Uterus (tissue), 4 donors: ENCODE measurements around the gene CD28. TPM values are rescaled to one million over a fixed set of nuclear protein-coding genes. Genes with fewer than 3 reads are reported as not detected.

Experiments
- DNase-seq, 2 donors: peaks; one replicate each; pipeline ENCODE4 v3.0.0-alpha.2; 2019 to 2020
- H3K27ac ChIP-seq, 2 donors: fragments of 200-600 bp; sonication (generic); 1 replicate in 1 of 2; 2 replicates in 1 of 2; pipeline ENCODE4 v1.5.1; 2016 to 2018
- H3K27me3 ChIP-seq, 2 donors: fragments of 200-600 bp; sonication (generic); one replicate each; pipeline ENCODE4 v1.5.1; 2018 to 2019; ENCODE audit warnings: control low read depth in 1 of 2
- H3K36me3 ChIP-seq, 2 donors: fragments of 200-600 bp; sonication (generic); one replicate each; pipeline ENCODE4 v1.5.1; 2019; ENCODE audit warnings: control low read depth in 1 of 2
- H3K4me1 ChIP-seq, 2 donors: fragments of 200-600 bp; sonication (generic); one replicate each; pipeline ENCODE4 v1.5.1; 2018 to 2019; ENCODE audit warnings: control low read depth in 1 of 2
- H3K4me3 ChIP-seq, 2 donors: fragments of 200-600 bp; sonication (generic); 1 replicate in 1 of 2; 2 replicates in 1 of 2; pipeline ENCODE4 v1.5.1; 2018 to 2019; ENCODE audit warnings: mild to moderate bottlenecking in 1 of 2
- H3K9me3 ChIP-seq, 2 donors: fragments of 200-600 bp; sonication (generic); one replicate each; pipeline ENCODE4 v1.5.1; 2019; ENCODE audit warnings: control low read depth in 1 of 2
- CTCF ChIP-seq, 4 experiments: fragments of 200-600 bp in 2 of 4; fragments of 450-650 bp in 2 of 4; sonication (generic) in 2 of 4; IDR thresholded peaks; one replicate each; pipeline ENCODE4 v1.5.1; 2016 to 2019; ENCODE audit warnings: antibody characterized with exemption in 4 of 4, mild to moderate bottlenecking in 2 of 4, moderate library complexity in 1 of 4
- POLR2A ChIP-seq, 2 donors: fragments of 450-650 bp; IDR thresholded peaks; one replicate each; pipeline ENCODE4 v1.6.1; 2016; ENCODE audit warnings: antibody characterized with exemption in 2 of 2, mild to moderate bottlenecking in 1 of 2, moderate library complexity in 1 of 2
- intact Hi-C: fragments of 100-400 bp; cut with DNase I; formaldehyde crosslinking; loops from one replicate; pipeline ENCODE4 v1.15.1; 2023; ENCODE audit warnings: low total_unique reads
- total RNA-seq, 4 donors: library from RNA; depleted of rRNA in 3 of 4; stranded (reverse); fragments of >200 nt in 3 of 4; gene quantifications; one replicate each; pipeline versions ENCODE4 v1.1.0 to v1.2.4, GENCODE V29; 2014 to 2023
- donor health status: DM: yes; HTN: yes; CAD: no.

The CD28 gene
- total RNA-seq, 4 donors from 2014 or later = 0.49 to 7.4 (median 1.5) TPM; not detected in 1

DNA sequence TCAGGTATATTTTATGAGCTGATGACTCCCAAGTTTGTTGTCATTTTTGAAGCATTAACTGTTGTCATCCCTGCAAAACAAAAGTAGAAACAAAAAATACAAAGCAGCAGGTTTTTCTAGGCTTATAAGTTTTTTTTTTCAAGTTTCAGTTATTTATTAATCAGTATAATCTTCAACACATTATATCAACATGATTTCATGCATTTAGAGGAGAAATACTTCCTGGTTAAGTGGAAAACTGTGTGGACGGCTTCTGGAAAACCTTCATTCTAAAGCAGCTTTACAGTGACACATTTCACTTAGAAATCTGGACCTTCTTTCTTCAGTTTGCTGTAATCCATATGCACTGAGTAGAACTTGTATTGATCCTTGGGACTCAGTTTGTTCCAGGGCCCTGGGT, 34.6 kb upstream of the CD28 start:
- Histone ChIP-seq H3K9me3 (no peaks in the 10 kb centered on the region), H3K4me3 (no peak overlapping the region), H3K4me1 (no peaks in the 10 kb centered on the region), H3K36me3 (no peaks in the 10 kb centered on the region), H3K27me3 (no peaks in the 10 kb centered on the region), H3K27ac (no peak overlapping the region)
- TF ChIP-seq CTCF (IDR thresholded peaks at IDR 0.05) (no peak), POLR2A (IDR thresholded peaks at IDR 0.05) (no peak)
- DNase-seq = no peak
- intact Hi-C loops = no loop called here

- Histone ChIP-seq H3K27me3 (no peaks in the 10 kb centered on the region), H3K27ac (peak overlapping the region in 1 of 2 donors; percentile 45), H3K4me3 (no peak overlapping the region), H3K9me3 (no peaks in the 10 kb centered on the region), H3K36me3 (no peaks in the 10 kb centered on the region), H3K4me1 (no peaks in the 10 kb centered on the region)
- no peak for DNase-seq
- TF ChIP-seq POLR2A (IDR thresholded peaks at IDR 0.05) (no peak), CTCF (IDR thresholded peaks at IDR 0.05) (no peak)
- intact Hi-C loops = no loop called here
Observed at GRCh38 chr2:203672856-203673255, 33.6 kb upstream of the CD28 start.

GRCh38 chr2:203673933-203674332, 32.5 kb upstream of the CD28 start:
- no peak overlapping the region for H3K4me3 ChIP-seq
- no peaks in the 10 kb centered on the region for H3K4me1 ChIP-seq
- no peak for TF ChIP-seq POLR2A (IDR thresholded peaks at IDR 0.05)
- H3K27ac ChIP-seq = peak overlapping the region in 1 of 2 donors; percentile 45
- H3K36me3 ChIP-seq = no peaks in the 10 kb centered on the region
- no peak for DNase-seq
- intact Hi-C loops = no loop called here
- no peaks in the 10 kb centered on the region for H3K9me3 ChIP-seq
- H3K27me3 ChIP-seq = no peaks in the 10 kb centered on the region

GRCh38 chr2:203675086-203675485, 31.4 kb upstream of the CD28 start:
- no peaks in the 10 kb centered on the region for H3K36me3 ChIP-seq
- no peak for TF ChIP-seq CTCF (IDR thresholded peaks at IDR 0.05)
- TF ChIP-seq POLR2A (IDR thresholded peaks at IDR 0.05) = no peak
- H3K9me3 ChIP-seq = no peaks in the 10 kb centered on the region
- intact Hi-C loops = no loop called here
- no peaks in the 10 kb centered on the region for H3K27me3 ChIP-seq
- no peak for DNase-seq
- no peak overlapping the region for H3K4me3 ChIP-seq
- H3K4me1 ChIP-seq = no peaks in the 10 kb centered on the region
- no peak overlapping the region for H3K27ac ChIP-seq

DNA sequence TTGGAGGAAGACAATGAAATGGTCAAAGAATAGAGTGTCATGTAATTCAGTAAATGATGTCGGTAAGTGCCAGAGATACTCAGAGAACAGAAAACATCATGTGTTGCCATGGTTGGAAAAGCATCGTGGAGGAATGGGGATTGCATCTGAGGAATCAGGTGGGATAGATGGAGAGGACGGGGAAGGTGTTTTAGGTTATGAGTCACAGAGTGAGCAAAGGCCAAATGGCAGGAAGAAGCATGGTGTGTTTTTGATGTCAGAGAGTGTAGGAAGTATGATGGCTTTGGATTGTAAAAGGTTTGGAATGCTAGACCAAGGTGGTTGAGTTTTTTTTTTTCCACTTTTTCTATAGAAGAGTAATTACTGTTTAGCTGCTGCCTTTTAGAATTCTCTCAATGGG, 27.5 kb upstream of the CD28 start:
- DNase-seq = no peak

More for the DNA sequence above, 27.5 kb upstream of the CD28 start:
- no peak for TF ChIP-seq CTCF (IDR thresholded peaks at IDR 0.05)
- no peak for TF ChIP-seq POLR2A (IDR thresholded peaks at IDR 0.05)
- H3K36me3 ChIP-seq = no peaks in the 10 kb centered on the region
- H3K27ac ChIP-seq = no peak overlapping the region
- intact Hi-C loops = no loop called here
- H3K9me3 ChIP-seq = no peaks in the 10 kb centered on the region
- no peak overlapping the region for H3K4me3 ChIP-seq
- peaks cover 0 to 4% of the 10 kb centered on the region in 2 donors for H3K4me1 ChIP-seq
- no peaks in the 10 kb centered on the region for H3K27me3 ChIP-seq
